SIG-M5 treated with dmso at 0.1 percent for 504 hours (cell line): ENCODE results near the gene KDM6A.
"Not testable (repeated sequence)": the region's sequence is repeated elsewhere in the genome, so short reads cannot be mapped to it uniquely, and the experiment has no call there.

Experiments
- DNase-seq: peaks from one replicate; lab custom pipeline; 2025; ENCODE audit not compliant: unreplicated experiment; lab: John Stamatoyannopoulos, UW

The KDM6A gene

DNA sequence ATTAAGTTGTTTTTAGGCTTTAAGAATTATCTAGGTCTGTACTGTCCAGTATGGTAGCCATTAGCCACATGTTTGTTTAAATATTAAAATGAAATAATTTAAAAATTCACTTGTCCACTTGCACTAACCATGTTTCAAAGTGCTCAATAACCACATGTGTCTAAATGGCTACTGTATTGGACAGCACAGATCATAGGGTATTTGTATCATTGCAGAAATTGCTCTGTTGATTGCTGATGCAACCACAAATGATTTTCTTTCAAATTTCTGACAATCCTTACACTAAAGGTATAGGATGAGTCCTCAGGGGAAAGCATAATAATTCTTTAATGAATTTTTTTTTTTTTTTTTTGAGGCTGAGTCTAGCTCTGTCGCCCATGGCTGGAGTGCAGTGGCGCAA lies 84.9 kb downstream of the KDM6A start:
- no peak for DNase-seq

DNA sequence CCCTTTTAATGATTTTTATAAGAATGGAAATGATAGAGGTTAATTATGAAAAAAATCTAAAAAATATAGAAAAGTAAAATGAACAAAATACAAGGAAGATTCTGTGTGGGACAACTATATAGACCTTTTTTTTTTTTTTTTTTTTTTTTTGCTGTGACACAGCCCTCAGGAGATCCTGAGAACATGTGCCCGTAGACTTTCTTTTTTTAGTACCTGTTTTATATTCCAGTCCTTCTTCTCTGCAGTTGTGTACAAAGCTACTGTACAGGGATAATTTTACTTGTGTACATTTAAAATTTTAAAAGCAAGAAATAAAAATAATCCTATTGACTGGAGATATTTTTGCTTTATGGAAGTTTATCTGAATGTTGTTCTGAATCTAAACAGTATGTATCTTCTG lies 85.5 kb downstream of the KDM6A start:
- DNase-seq = no peak

DNA sequence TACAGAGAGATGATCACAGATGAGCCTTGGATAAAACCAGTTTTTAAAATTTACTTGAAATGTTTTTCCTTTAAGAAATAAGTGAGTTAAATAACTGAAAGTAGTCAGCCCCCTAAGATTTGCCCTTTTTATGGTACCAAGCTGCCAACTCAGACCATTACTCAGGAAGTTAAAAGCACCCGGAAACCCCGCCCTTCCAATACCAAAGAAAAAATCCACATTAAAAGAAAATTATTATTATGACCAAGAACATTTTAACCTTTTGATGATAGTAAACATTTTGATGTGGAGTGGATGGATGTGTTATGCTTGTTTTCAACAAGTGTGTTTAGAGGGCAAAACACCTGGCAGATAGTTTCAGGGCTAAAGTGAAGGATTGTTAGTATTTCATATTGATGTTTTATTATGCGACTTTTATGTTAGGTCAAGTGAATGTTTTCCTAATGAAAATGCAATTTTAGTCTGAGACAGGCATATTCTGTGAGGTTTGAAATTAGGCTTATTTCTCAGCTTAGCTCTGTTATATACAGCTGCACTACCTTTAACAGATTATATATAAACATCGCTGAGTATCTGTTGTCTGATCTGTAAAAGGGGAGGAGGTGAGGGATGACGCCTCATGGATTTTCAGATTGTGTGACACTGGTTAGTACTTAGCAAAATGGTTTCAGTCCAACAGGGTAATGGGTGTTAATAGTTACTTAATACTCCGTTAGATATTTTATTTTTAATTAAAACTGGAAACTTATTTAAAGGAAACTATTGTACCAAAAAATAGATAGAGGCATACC lies 89.0 kb downstream of the KDM6A start:
- no peak for DNase-seq

DNA sequence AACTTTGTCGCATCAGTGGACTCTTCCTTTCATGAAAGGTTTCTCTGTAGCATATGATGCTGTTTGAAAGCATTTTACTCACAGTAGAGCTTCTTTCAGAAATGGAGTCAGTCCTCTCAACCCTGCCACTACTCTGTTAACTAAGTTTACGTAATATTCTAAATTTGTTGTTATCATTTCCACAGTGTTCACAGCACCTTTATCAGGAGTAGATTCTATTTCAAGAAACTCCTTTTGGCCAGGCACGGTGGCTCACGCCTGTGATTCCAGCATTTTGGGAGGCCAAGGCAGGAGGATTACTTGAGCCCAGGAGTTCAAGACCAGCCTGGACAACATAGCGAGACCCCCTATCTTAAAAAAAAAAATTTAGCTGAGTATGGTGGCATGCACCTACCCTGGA lies 90.0 kb downstream of the KDM6A start:
- no peak for DNase-seq

DNA sequence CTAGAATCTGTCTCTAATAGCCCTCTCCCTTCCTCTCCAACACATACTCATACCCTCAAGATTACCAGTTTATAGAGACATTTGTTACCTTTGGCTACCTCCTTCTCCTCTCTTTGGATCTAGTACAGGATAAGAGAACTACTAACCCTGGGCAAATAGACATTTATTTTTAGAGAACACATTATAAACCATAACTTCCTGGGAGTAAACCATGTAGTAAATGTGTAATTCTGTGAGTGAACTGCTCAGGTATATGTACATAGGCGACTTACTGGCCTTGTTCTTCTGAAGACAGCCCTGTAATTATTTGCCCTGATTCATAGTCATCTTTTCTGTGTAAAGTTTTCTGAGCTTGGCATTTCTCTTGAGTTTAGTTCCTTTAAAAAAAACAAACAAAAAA lies 94.2 kb downstream of the KDM6A start:
- DNase-seq = peak; percentile 7

DNA sequence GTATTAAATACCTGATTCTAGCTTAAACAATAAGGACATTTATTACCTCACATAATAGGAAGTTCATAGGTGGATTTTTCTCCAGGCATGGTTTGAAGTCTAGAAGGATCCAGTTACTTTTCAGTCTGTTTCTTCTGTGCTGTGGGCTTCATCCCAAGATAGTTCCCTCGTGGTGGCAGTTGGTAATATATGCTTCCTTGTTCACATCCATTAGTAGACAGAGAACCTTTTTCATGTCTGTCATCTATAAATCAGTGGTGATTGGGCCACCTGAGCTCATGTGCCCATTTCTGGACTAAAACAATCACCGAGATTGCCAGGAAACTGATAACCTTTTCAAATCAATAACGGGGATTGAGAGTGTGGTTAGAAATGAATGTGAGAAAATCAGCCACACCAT lies 97.7 kb downstream of the KDM6A start:
- no peak for DNase-seq

DNA sequence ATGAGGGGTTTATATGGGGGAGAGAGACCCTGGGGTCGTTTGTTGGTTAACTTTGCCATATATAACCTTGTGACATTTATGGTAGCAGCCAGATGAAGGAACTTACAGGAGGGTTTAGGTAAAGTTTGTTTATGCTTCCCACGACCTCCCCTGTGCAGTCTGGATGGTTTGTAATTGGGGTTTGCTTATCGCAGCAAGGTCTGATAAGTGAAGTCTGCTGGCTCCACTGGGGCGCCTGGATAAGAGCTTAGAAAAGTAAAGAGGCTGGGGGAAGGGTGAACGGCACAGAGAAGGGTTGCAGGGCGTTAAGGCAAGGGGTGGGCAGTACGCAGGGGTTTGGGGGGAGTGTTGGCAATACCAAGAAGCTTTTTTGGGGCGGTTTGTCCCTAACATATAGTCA lies 98.7 kb downstream of the KDM6A start:
- DNase-seq = no peak

DNA sequence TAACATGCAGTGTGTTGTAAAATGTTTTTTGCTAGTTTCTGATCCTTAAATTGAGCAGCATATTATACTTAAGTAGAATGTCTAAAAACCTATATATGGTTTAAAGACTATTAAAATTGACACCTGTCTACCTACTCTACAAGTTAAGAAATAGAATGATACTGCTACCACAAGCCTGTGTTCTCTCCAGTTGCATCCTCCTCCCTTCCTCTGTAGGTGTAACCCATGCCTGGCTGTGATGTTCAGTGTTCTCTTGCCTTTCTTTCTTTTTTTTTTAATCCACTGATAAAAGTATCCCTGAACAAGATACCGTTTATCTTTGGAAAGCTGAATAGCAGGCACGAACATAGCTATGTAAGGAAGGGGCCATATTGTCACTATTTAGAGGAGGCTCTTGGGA lies 99.1 kb downstream of the KDM6A start:
- no peak for DNase-seq

DNA sequence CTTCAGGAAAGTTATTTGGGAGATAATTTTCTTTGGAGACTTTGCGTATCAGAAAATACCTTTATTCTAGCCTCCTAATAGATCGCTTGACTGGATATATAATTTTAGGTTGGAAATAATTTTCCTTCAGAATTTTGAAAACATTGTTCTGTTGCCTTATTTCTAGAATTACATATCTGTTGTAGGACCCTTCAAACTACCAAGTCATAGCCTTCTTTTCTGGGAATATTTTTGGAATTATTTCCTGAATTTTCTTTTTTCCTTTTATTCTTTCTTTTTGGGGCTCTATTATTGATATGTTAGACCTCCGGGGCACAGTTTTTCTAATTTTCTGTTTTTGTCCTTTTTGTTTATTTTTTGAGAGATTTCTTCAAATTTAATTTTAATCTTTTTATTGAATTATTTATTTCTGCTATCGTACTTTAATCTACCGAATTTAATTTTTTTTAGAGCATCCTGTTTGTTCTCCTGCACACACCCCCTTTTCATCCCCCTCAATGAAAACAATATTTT lies 100.5 kb downstream of the KDM6A start:
- no peak for DNase-seq

DNA sequence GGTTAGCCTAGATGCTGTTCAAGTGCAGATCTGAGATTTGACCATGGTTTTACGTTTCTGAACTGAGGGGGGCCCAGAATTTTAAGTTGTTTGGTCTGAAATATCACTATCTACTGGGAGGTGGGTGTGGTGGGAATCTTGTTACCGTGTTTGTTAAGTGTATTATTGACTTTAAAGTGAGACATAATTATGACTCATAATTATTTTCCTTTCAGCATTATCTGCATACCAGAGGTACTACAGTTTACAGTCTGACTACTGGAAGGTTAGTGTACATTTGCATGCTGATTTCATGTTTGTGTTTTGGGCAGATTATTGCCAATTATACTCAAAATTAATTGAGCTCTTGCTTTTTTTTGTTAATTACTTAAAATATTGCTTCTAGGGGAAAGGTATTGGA lies 101.5 kb downstream of the KDM6A start:
- DNase-seq = no peak

DNA sequence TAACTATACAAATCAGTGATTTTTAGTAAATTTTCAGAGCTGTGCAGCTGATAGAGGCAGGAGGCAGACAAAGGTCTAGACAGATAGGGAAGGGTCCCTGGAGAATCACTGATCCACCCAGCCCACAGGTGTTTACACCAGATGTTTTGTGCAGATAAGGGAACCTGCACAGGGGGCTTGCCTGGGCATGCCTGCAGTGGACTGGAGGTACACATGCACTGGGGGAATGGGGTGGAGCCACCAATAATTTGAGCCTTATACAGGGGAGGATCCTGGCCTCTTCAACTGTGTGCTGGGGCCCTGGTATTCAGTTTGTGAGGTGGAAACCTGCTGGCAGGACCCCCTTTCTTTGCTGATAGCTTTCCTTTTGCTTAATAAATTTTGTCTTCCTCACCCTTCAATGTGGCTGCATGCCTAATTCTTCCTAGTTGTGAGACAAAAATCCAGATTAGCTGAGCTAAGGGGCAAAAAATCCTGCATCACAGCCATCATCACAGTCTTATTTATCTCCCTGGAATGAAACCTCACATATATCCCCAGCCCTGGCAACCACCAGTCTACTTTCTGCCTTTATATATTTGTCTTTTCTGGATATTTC lies 102.8 kb downstream of the KDM6A start:
- no peak for DNase-seq

DNA sequence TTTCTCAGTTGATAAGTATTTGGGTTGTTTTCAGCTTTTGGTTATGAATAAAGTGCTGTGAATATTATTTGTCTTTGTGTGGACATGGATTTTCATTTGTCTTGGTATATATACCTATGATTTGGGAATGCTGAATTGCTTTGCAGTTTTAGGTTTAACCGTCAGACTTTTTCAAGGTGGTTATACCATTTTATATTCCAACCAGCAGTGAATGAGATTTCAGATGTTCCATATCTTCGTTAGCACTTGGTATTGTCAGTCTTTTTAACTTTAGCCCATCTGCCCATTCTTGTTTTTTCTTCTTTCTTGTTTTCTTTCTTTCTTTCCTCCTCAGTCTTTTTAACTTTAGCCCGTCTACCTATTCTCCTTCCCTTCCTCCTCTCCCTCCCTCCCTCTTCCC lies 106.0 kb downstream of the KDM6A start:
- DNase-seq = no peak

DNA sequence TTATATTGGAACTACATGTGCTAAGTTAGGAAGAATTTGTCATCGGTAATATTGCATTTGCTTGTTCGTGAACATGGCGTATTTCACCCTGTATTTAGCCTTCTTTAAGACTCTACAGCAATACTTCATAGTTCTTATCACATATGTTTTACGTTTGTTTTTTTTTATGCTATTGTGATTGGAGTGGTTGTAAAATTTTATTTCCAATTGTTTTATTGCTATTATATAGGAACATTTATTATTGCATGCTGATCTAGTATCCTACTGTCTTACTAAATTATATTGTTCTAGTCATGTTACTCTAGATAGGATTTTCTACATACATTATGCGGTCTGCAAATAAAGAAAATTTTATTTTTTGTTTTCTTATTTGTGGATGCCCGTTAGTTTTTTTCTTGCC lies 107.4 kb downstream of the KDM6A start:
- DNase-seq = no peak

DNA sequence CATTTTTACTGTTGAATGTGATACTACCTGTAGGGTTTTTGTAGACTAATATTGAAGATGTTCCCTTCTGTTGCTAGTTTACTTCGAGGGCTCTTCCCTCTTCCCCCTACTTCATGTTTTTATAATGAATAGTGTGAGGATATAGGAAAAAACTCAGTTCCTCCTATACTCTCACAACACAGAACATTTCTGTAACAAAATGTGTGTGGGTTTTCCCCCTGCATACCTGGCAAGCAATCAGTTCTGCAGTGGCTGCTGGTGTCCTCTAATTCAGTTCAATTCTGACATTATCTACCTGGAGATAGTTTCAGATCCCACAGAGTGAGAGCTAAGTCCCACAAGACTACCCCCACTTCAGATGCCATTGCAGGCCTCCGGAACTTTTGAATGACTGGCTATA lies 107.9 kb downstream of the KDM6A start:
- DNase-seq = no peak

DNA sequence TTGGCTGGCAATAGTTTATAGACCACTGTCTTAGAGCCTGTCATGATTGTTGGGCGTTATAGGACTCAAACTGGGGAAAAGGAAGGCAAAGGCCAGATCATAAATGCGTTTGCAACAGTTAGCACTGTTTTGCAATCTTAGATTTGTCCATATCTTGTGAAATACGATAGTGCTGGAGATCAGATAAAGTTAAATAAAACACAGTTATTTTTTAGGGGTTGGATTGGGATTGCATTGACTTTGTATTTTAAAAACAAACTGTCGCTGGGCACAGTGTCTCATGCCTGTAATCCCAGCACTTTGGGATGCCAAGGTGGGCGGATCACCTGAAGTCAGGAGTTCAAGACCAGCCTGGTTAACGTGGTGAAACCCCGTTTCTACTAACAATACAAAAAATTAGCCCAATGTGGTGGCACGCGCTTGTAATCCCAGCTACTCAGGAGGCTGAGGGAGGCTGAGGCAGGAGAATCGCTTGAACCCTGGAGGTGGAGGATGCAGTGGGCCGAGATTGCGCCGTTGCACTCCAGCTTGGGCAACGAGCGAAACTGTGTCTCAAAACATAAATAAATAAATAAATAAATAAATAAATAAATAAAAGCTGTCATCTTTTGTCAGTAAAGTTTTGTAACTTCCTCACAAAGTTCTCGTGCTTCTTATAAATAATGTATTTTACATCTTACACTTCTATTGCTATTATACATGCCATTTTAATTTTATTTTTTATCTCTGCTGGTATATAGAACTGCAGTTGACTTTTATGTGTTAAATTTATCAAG lies 117.2 kb downstream of the KDM6A start:
- DNase-seq = no peak

DNA sequence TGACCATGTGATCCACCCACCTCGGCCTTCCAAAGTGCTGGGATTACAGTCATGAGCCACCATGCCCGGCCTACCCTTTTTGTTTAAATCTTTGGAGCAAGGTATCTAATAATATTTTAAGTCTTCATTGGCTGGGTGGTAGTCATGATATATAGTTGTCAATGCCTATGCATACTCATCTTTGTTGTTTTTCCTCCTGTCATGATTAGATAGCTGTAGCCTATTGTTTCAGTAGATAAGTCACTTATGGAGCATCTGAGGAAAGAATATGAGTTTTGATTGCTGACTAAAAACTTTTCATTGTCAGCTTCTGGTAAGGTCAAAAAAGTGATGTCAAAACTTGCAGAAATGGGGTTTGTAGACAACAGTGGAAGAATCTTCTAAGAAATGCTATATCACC lies 119.8 kb downstream of the KDM6A start:
- no peak for DNase-seq

DNA sequence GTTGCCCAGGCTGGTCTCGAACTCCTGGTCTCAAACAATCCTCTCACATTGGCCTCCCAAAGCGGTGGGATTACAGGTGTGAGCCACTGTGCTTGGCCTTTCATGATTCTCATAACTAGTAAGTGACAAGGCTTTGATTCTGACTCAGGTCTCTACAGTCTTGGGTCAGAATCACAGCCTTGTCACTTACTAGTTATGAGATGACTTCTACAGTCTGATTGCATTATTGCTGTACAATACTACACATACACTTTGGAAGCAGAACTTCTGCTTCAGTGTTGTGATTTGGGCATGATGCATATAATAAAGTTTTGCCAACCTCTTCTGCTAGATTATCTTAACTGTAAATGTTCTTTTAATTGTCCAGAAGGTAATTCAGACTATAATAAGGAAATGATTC lies 123.3 kb downstream of the KDM6A start:
- DNase-seq = no peak

DNA sequence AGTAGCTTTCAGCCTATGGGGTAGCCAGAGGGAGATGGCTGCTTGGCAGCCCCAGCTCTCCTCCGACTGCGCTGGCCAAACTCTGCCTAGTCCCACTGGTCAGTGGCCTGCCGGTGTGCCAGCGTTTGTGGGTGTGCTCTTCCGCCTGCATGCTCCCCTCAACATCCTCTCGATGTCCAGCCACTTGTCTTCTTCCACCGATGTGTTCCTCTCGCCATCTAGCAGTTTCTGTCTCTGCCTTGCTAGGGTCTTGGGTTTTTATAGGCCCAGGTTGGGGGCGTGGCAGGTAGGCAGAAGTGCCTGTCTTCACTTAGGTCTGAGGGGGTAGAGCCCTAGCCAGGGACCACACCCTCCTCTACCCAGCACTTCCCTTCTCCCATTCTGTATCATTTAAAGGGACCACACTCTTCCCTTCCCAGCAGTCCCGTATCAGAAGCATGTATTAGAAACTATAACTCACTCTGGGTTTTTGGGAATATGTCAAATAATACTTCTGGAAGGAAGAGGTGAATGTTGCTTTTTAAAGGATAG lies 124.4 kb downstream of the KDM6A start:
- no peak for DNase-seq

DNA sequence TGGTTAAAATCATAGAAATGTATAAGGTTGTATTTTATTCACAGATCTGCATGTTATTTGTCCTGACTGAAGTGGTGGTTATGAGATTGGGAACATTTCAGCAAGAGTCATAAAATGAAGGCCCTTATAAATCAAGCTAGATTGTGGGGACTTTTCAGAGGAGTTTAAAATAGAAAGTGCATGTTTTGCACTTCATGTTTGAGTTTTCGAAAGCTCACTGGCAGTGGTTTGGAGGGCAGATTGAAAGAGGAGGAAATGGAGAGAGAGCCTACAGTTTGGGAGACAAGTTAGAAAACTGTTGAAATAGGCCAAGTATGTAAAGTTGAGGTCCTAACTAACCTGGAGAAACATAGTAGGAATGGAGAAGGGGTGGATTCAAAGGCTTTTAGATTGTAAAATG lies 124.9 kb downstream of the KDM6A start:
- DNase-seq = no peak

DNA sequence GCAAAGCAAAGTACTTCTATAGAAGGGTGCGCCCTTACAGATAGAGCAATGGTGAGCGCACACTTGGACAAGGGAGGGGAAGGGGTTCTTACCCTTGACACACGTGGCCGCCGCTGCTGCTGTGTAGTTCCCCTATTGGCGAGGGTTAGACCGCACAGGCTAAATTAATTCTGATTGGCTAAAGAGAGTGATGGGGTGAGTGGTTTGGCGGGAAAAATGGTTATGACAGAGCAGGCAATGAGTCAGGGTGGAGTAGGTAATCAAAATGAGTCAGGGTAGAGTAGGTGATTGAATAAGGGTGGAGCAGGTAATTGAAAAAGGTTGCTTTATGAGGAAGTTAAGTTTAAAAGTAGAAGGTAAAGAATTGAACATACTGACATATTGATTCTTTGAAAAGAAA lies 126.2 kb downstream of the KDM6A start:
- not testable (repeated sequence) for DNase-seq

DNA sequence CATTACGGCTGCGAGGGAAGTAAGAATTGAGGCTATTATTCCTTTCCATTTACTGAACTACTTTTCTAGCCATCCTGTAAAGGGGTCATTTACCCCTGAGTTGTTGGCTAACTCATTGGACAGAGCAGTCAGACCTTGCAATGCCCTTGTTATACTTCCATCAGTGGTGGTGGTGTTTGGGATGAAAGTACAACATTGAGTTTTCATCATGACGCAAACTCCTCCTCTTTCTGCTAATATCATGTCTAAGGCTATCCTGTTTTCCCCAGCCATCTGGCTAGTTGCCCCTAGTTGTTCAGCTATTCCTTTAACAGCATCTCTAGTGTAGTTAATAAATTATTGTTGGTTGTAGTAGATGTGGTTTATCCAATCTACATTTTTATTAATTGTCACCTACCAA lies 126.9 kb downstream of the KDM6A start:
- not testable (repeated sequence) for DNase-seq

DNA sequence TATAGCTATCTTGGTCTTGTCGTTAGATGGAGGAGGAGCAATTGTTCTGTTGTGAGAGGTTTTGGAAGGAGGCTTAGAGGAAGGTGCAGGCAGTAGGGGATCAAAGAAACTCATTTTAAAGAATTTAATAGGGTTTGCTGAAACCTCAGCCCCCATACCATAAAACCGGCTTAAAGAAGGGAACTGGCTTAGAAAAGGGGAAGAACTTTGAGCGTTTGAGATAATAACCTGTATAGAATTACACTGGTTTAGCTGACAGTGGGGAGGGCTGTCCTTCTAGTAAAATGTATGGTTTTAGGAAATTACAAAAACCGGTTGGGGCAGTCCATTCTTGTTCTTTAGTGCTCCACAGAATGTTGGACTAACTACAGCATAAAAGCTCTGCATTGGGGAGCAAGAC lies 128.1 kb downstream of the KDM6A start:
- DNase-seq = no peak
